H4 (cell line): Measurements from ENCODE around the gene GINS1. TPM values are rescaled to one million over a fixed set of nuclear protein-coding genes. Genes with fewer than 3 reads are reported as not detected.

Experiments
- DNase-seq: peaks from one replicate; pipeline ENCODE4 v3.0.0-alpha.2; 2015; ENCODE audit warnings: low spot score
- total RNA-seq: library from RNA; depleted of rRNA; stranded (reverse); fragments of >200 nt; shearing (Covaris generic); gene quantifications from 2 replicates; pipeline ENCODE4 v1.2.3, GENCODE V29; 2014; rRNA removed

The GINS1 gene
- 16.3 and 20.3 TPM in 2 replicates for total RNA-seq

DNA sequence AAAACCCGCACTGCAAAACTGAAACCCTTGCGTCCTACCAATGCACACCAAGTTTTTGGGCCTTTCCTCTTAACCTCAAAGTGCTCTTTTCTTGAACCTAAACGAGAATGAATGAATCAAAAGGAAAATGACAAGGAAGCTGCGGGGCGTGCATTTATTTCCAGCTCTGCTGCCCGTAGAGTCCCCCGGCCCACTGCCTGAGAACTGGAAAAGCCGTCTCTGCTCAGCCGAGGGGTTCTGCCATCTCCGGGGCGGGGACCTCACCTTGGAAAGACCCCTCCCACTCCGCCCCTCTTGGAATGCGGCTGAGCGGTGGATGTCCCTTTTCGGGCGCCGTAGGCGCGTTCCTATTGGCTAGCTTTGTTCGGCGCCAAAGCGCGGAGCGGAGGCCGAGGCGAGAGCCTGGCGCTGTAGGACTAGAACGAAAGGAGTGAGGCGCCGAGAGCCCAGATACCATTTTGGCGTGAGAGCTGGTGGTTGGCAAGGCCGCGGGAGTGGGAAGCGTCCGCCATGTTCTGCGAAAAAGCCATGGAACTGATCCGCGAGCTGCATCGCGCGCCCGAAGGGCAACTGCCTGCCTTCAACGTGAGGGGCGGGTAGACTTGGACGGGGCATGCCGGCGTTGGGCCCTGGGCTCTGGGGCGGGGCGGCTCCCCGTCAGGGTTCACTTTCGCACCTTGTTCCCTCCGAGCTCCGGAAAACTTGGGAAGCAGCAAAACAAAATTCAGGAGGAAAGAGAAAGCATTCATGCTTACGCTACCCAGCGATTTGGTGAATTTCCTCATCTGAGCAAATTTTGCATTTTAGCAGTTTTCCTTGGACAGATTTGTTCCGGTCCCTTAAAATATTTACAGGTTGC lies at the start of gene GINS1:
Gene GINS1 (plus strand): TSS at position 363 of the 859 bp plus-strand sequence. CDS start 148 bp downstream, at position 511.
- peak; percentile 75 for DNase-seq

DNA sequence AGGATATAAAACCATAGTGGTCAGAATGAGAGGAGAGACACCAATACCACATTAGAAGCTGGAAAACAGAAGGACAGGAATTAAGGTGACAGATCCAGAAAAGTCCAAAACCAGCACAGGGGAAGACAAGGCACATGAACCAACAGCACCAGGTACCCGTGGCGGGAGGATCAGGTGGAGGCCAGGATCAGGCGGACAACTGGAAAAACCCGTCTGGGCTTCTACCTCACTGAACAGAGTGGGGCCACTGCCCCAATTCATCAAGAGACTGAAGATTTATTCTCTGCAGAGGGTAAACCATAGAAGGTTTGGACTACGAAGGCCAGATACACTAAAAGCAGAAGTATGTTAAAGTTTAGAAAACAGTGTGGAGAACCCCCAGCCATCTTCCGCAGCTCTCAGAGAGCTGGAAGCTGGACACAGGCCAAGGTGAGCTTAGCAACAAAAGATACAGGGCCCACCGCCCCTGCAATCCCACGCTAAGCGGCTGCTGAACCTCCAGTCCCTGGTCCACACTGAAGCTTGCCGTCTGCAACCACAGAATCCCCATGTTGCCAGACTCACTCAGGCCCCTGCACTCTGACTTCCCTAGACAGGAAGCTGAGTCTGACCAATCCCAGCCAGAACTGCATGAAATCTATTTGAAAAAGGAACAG lies 46.7 kb upstream of the GINS1 start:
- DNase-seq, result no peak

- DNase-seq, result no peak
These were observed 46.2 kb upstream of the GINS1 start for GRCh38 chr20:25361287-25361683.

DNA sequence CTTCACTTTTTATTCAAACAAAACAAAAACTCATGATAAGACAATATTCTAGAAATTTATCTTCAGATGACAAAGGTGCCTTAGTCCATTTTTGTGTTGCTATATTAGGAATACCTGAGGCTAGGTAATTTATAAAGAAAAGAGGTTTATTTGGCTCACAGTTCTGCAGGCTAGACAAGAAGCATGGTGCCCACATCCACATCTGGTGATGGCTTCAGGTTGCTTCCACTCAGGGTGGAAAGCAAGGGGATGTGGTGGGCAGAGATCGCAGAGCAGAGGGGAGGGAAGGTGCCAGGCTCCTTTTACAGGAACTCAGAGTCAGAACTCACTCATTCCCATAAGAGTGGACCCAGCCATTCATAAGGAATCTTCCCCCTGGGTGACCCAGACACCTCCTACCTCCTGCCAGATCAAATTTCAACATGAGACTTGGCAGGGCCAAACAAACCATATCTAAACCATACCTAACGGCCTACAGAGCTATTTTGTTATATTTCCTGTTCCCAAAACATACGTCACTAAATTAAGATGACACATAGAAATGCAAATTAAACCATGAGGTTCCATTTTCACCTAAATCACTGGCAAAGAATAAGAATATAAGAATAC lies 43.2 kb upstream of the GINS1 start:
- DNase-seq, result no peak

DNA sequence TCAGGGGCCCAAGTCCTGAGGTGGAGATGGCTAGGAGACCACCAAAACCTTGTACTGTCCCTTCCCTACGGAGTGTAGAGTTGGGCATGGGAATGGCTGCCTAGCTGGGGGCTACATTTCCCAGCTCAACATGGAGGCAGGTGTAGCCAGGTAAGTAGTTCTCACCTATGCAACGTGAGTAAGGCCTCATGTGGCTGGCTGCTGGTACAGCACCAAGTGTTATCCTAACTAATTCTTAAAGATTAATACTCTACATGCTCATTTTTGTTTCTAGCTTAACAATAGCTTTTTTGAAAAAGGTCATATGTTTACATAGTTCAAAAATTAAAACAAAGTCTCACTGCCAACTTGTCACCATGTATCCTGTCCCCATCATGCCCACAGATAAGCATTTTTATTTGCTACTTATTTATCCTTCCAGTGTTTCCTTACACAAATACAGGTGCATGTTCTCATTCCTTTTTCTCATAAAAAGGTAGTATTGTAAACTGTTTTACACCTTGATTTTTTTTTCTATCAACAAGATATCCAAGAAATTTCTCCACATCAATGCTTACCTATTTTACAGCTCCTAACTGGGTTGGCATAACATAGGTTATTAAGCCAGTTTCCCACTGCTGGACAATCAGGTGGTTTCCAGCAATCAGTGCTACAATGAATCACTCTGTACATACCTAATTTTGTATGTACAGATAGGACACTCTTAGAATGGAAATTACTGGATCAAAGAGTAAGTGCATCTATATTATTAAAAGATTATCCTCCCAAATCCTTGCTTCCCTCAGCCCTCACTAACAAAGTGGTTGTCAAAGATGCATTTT lies 42.4 kb upstream of the GINS1 start:
- DNase-seq, result no peak

DNA sequence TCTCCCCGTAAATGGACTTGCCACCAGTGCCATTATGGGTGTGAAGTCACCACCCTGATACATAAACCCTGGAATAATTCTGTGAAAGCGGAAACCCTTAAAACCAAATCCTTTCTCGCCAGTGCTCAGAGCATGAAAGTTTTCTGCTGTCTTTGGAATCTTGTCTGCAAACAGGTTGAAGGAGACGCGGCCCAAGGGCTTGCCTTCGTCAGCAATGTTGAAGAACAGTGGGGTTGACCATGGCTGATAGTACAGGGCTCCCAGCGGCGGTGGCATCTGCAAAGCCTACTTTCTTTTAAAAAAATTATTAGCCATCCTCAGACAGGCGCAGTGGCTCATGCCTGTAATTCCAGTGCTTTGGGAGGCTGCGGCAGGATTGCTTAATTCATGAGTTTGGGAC lies 38.9 kb upstream of the GINS1 start:
- no peak for DNase-seq

- DNase-seq, result no peak
These were observed 38.5 kb upstream of the GINS1 start for GRCh38 chr20:25368976-25369375.

- DNase-seq, result no peak
These were observed 37.9 kb upstream of the GINS1 start for GRCh38 chr20:25369529-25369928.

- DNase-seq, result no peak
These were observed 37.5 kb upstream of the GINS1 start for GRCh38 chr20:25369971-25370370.

- peak; percentile 90 for DNase-seq
These were observed 34.7 kb upstream of the GINS1 start for GRCh38 chr20:25372584-25373336.

DNA sequence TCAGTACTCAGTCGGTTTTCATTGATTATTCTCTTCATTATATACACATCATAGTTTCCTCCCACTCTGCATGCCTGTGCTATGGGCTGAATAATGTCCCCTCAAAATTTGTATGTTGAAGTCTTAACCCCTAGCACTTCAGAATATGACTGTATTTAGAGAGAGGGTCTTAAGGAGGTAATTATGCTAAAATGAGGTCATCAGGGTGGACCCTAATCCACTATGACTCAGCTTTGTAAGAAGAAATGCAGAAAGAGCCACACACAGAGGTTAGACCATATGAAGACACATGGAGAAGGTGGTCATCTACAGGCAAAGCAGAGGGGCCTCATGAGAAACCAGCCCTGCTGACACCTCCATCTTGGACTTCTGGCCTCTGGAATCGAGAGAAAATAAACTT lies 32.6 kb upstream of the GINS1 start:
- DNase-seq, result no peak

- no peak for DNase-seq
These were observed 31.2 kb upstream of the GINS1 start for GRCh38 chr20:25376236-25376635.

- DNase-seq, result no peak
These were observed 30.6 kb upstream of the GINS1 start for GRCh38 chr20:25376886-25377285.

GRCh38 chr20:25378189-25378883 lies 29.1 kb upstream of the GINS1 start:
- DNase-seq, result no peak

GRCh38 chr20:25378884-25379733 lies 28.4 kb upstream of the GINS1 start:
- no peak for DNase-seq

DNA sequence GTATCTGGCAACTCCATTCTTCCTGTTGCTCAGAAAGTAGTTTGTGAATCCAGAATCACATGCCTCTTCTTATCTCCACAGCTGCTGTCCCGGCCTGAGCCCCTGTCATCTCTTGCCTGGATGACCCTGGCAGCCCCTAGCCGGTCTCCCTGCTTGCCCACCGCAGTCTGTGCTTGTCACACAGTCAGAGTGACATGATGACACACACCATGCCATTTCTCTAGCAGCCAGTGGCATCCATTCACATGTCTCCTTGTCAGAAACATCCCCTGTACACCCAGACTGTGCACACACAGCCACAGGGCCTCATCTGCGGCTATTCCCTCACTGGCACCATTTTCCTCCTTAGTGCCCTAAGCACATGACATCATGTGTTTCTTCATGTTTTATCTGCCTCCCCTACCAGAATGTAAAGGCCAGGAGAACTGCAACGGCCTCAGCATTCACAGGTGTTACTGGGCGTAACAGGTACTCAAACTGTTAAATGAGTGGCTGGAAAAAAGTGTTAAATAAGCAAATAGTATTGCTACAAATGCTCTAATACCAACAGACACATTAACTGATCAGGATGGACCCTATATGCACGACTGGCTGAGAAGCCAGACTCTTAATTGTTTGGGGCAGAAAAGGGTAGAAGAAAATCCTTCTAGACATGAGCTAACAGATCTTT lies 26.4 kb upstream of the GINS1 start:
- DNase-seq, result no peak

GRCh38 chr20:25382704-25383370 lies 24.6 kb upstream of the GINS1 start:
- DNase-seq, result no peak

GRCh38 chr20:25389401-25389857 lies 18.0 kb upstream of the GINS1 start:
- DNase-seq, result no peak
